CD14-positive monocyte (primary cell): ENCODE results near the gene PMEL. TPM values are rescaled to one million over a fixed set of nuclear protein-coding genes. Genes with fewer than 3 reads are reported as not detected.
A peak's percentile ranks its signal among the peaks of the same experiment; 100 is the strongest.

Source experiments
- DNase-seq, 3 donors: peaks; one replicate each; pipeline ENCODE4 v3.0.0-alpha.2; 2011 to 2022
- H2AFZ ChIP-seq: 2 replicates; pipeline ENCODE4 v1.6.0; 2012; ENCODE audit warnings: mild to moderate bottlenecking, low read depth, low read length, inconsistent platforms; ENCODE audit not compliant: insufficient read depth, poor library complexity, severe bottlenecking
- H3K27ac ChIP-seq, 2 donors: 1 replicate in 1 of 2; 2 replicates in 1 of 2; pipeline ENCODE4 v1.5.1; 2012 to 2013; ENCODE audit warnings: low read length in 2 of 2, control low read depth in 1 of 2, inconsistent platforms in 1 of 2, low read depth in 1 of 2, mild to moderate bottlenecking in 1 of 2
- H3K27me3 ChIP-seq, 2 donors: one replicate each; pipeline versions ENCODE4 v1.6.0 to v1.6.1; 2011 to 2013; ENCODE audit warnings: low read length in 2 of 2; ENCODE audit not compliant: control insufficient read depth in 2 of 2, insufficient read depth in 2 of 2
- H3K36me3 ChIP-seq, 2 donors: replicated peaks in 1 of 2; 1 replicate in 1 of 2; 2 replicates in 1 of 2; pipeline versions ENCODE4 v1.5.1 to v1.6.1; 2012 to 2013; ENCODE audit warnings: low read length in 2 of 2, control low read depth in 1 of 2, inconsistent platforms in 1 of 2, mild to moderate bottlenecking in 1 of 2; ENCODE audit not compliant: insufficient read depth in 2 of 2, control insufficient read depth in 1 of 2
- H3K4me1 ChIP-seq, 2 donors: 1 replicate in 1 of 2; 2 replicates in 1 of 2; pipeline versions ENCODE4 v1.5.1 to v1.6.1; 2012 to 2013; ENCODE audit warnings: low read length in 2 of 2, control low read depth in 1 of 2, inconsistent platforms in 1 of 2, mild to moderate bottlenecking in 1 of 2, moderate library complexity in 1 of 2; ENCODE audit not compliant: insufficient read depth in 2 of 2, control insufficient read depth in 1 of 2
- H3K4me2 ChIP-seq: replicated peaks from 2 replicates; pipeline ENCODE3; 2012; ENCODE audit warnings: low read length, moderate library complexity, mild to moderate bottlenecking; ENCODE audit not compliant: poor library complexity, severe bottlenecking; ENCODE audit errors: extremely low read depth
- H3K4me3 ChIP-seq, 3 experiments: fragments of 200-600 bp in 1 of 3; sonication (generic) in 1 of 3; replicated peaks in 1 of 3; 1 replicate in 2 of 3; 2 replicates in 1 of 3; pipeline ENCODE4 v1.5.1; 2011 to 2013; ENCODE audit warnings: low read length in 3 of 3, mild to moderate bottlenecking in 3 of 3, control low read depth in 2 of 3, low read depth in 2 of 3, inconsistent platforms in 1 of 3, moderate library complexity in 1 of 3
- H3K79me2 ChIP-seq: 2 replicates; pipeline ENCODE4 v1.6.0; 2012; ENCODE audit warnings: mild to moderate bottlenecking, control low read depth, inconsistent platforms, low read length, moderate library complexity; ENCODE audit not compliant: insufficient read depth
- H3K9ac ChIP-seq: 2 replicates; pipeline ENCODE4 v1.6.0; 2017; ENCODE audit warnings: low read length, mild to moderate bottlenecking; ENCODE audit not compliant: insufficient read depth, poor library complexity, severe bottlenecking
- H3K9me3 ChIP-seq, 2 donors: replicated peaks in 1 of 2; 1 replicate in 1 of 2; 2 replicates in 1 of 2; pipeline versions ENCODE4 v1.5.1 to v1.6.1; 2012 to 2013; ENCODE audit warnings: low read length in 2 of 2, control low read depth in 1 of 2; ENCODE audit not compliant: control insufficient read depth in 1 of 2, insufficient read depth in 1 of 2
- H4K20me1 ChIP-seq: 2 replicates; pipeline ENCODE4 v1.6.0; 2012; ENCODE audit warnings: mild to moderate bottlenecking, low read length, control low read depth, moderate library complexity; ENCODE audit not compliant: insufficient read depth
- H3K27ac Mint-ChIP-seq, 7 donors: one replicate each; pipeline ENCODE4 v1.8.0; 2020; ENCODE audit warnings: mild to moderate bottlenecking in 7 of 7, mixed read lengths in 7 of 7, moderate library complexity in 6 of 7, inconsistent platforms in 2 of 7
- H3K27me3 Mint-ChIP-seq, 3 donors: one replicate each; pipeline ENCODE4 v1.8.0; 2021 to 2022; ENCODE audit warnings: low read depth in 3 of 3, mild to moderate bottlenecking in 3 of 3, mixed read lengths in 3 of 3, moderate library complexity in 3 of 3, inconsistent platforms in 1 of 3
- H3K36me3 Mint-ChIP-seq, 2 donors: one replicate each; pipeline ENCODE4 v1.8.0; 2020; ENCODE audit warnings: mixed read lengths in 2 of 2, inconsistent platforms in 1 of 2, mild to moderate bottlenecking in 1 of 2
- H3K4me1 Mint-ChIP-seq: one replicate; pipeline ENCODE4 v1.8.0; 2020; ENCODE audit warnings: mild to moderate bottlenecking, mixed read lengths
- H3K4me3 Mint-ChIP-seq, 2 donors: one replicate each; pipeline ENCODE4 v1.8.0; 2020; ENCODE audit warnings: mild to moderate bottlenecking in 2 of 2, mixed read lengths in 2 of 2, moderate library complexity in 1 of 2
- H3K9me3 Mint-ChIP-seq, 7 donors: one replicate each; pipeline ENCODE4 v1.8.0; 2020 to 2022; ENCODE audit warnings: mixed read lengths in 7 of 7, mild to moderate bottlenecking in 6 of 7, moderate library complexity in 6 of 7, inconsistent platforms in 2 of 7
- WGBS: methylation state at CpG from one replicate; pipeline ENCODE4 v1.1.5; 2013; ENCODE audit warnings: missing lambda C conversion rate; ENCODE audit not compliant: insufficient coverage; 5-methylcytosine and 5-hydroxymethylcytosine counted together
- intact Hi-C, 2 donors: fragments of 100-400 bp; cut with micrococcal nuclease; formaldehyde crosslinking; loops; one replicate each; pipeline versions ENCODE4 v1.15.0 to v1.15.1; 2023
- polyA plus RNA-seq, 3 donors: library from polyadenylated mRNA; depleted of rRNA in 1 of 3; unstranded in 2 of 3; stranded (reverse) in 1 of 3; fragments of 300-500 nt in 2 of 3; fragments of >200 nt in 1 of 3; fragmentation: Illumina TruSeq in 2 of 3; gene quantifications; 1 replicate in 2 of 3; 2 replicates in 1 of 3; pipeline ENCODE4 v1.2.3, GENCODE V29; 2012 to 2021
- TF ChIP-seq, protein P1 (sequence below): fragments of 200-600 bp; IDR thresholded peaks from one replicate; pipeline ENCODE4 v1.8.0; 2022; ENCODE audit warnings: antibody characterized with exemption, mild to moderate bottlenecking

PMEL gene
- polyA plus RNA-seq, 3 donors = 0.37 to 0.54 (median 0.40) TPM

DNA sequence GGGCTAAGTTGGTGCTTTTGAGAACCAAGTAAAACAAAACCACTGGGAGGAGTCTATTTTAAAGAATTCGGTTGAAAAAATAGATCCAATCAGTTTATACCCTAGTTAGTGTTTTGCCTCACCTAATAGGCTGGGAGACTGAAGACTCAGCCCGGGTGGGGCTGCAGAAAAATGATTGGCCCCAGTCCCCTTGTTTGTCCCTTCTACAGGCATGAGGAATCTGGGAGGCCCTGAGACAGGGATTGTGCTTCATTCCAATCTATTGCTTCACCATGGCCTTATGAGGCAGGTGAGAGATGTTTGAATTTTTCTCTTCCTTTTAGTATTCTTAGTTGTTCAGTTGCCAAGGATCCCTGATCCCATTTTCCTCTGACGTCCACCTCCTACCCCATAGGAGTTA is 6.2 kb upstream of the PMEL start:
- Histone ChIP-seq H3K79me2 (peaks cover 40% of the 10 kb centered on the region), H3K4me3 (peak overlapping the region in 1 of 3 experiments; percentile 84), H3K9ac (no peak overlapping the region), H3K4me2 (peak overlapping the region; percentile 79), H3K36me3 (no peaks in the 10 kb centered on the region), H3K27ac (peak overlapping the region in 1 of 2 donors; percentile 90), H3K27me3 (no peaks in the 10 kb centered on the region), H3K9me3 (no peaks in the 10 kb centered on the region), H3K4me1 (peaks cover 26 to 36% of the 10 kb centered on the region in 2 donors), H2AFZ (no peak overlapping the region), H4K20me1 (peaks cover 6% of the 10 kb centered on the region)
- no peak for DNase-seq
- WGBS = 100% methylated on average over 1 of the region's 3 CpGs
- TF ChIP-seq, protein P1, sequence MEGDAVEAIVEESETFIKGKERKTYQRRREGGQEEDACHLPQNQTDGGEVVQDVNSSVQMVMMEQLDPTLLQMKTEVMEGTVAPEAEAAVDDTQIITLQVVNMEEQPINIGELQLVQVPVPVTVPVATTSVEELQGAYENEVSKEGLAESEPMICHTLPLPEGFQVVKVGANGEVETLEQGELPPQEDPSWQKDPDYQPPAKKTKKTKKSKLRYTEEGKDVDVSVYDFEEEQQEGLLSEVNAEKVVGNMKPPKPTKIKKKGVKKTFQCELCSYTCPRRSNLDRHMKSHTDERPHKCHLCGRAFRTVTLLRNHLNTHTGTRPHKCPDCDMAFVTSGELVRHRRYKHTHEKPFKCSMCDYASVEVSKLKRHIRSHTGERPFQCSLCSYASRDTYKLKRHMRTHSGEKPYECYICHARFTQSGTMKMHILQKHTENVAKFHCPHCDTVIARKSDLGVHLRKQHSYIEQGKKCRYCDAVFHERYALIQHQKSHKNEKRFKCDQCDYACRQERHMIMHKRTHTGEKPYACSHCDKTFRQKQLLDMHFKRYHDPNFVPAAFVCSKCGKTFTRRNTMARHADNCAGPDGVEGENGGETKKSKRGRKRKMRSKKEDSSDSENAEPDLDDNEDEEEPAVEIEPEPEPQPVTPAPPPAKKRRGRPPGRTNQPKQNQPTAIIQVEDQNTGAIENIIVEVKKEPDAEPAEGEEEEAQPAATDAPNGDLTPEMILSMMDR = no peak
- Mint-ChIP-seq H3K9me3 (no peaks in the 10 kb centered on the region), H3K4me3 (no peak overlapping the region), H3K27me3 (peaks cover 0 to 2% (median 0%) of the 10 kb centered on the region in 3 donors), H3K27ac (peak overlapping the region in 1 of 7 donors; percentile 53), H3K4me1 (peaks cover 21% of the 10 kb centered on the region), H3K36me3 (peaks cover 5 to 7% of the 10 kb centered on the region in 2 donors)
- intact Hi-C loops = loop anchor here in 1 of 2 donors (2.0 to 10.0 kb wide), 3 partner anchors 45 to 143 kb away; partner anchors contain the start of genes PYM1, RPL41 and ZC3H10

DNA sequence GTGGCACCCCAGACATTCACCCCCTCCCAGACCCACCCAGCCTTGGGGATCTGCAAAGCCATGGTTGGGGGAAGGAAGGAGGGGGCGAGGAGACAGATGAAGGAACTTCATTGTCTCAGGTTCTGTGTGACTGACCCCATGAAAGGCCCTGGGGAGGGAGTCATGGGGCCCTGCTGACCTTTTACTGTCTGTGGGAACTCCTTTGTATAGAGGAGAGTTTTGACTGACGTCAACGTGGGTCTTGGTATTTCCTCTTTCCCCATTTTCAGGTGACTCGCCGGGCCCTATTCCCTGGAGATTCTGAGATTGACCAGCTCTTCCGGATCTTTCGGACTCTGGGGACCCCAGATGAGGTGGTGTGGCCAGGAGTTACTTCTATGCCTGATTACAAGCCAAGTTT is 4.9 kb upstream of the PMEL start:
- WGBS = 100% methylated on average over 3 of the region's 7 CpGs
- H3K4me1 Mint-ChIP-seq = peaks cover 21% of the 10 kb centered on the region
- no peak overlapping the region for H3K9ac ChIP-seq
- peaks cover 5% of the 10 kb centered on the region for H4K20me1 ChIP-seq
- H3K9me3 Mint-ChIP-seq = no peaks in the 10 kb centered on the region
- no peak overlapping the region for H3K4me3 Mint-ChIP-seq
- H3K36me3 Mint-ChIP-seq = peaks cover 0 to 5% of the 10 kb centered on the region in 2 donors
- H3K4me3 ChIP-seq = no peak overlapping the region
- H3K4me2 ChIP-seq = no peak overlapping the region
- DNase-seq = no peak
- H3K27me3 Mint-ChIP-seq = peaks cover 0 to 2% (median 0%) of the 10 kb centered on the region in 3 donors
- peak overlapping the region in 2 of 7 donors; percentile 39 to 60 for H3K27ac Mint-ChIP-seq
- no peaks in the 10 kb centered on the region for H3K9me3 ChIP-seq
- H3K27ac ChIP-seq = peak overlapping the region in 1 of 2 donors; percentile 7
- H3K36me3 ChIP-seq = no peaks in the 10 kb centered on the region
- H3K79me2 ChIP-seq = peaks cover 33% of the 10 kb centered on the region
- H3K27me3 ChIP-seq = no peaks in the 10 kb centered on the region
- no peak overlapping the region for H2AFZ ChIP-seq
- intact Hi-C loops = loop anchor here in 1 of 2 donors (5.0 to 10.0 kb wide), 2 partner anchors 43 to 144 kb away; partner anchors contain the start of genes PYM1, RPL41 and ZC3H10
- peaks cover 34 to 45% of the 10 kb centered on the region in 2 donors for H3K4me1 ChIP-seq
- TF ChIP-seq, protein P1 = no peak
